ENCODE data around the gene COL20A1.

COL20A1 gene

DNA sequence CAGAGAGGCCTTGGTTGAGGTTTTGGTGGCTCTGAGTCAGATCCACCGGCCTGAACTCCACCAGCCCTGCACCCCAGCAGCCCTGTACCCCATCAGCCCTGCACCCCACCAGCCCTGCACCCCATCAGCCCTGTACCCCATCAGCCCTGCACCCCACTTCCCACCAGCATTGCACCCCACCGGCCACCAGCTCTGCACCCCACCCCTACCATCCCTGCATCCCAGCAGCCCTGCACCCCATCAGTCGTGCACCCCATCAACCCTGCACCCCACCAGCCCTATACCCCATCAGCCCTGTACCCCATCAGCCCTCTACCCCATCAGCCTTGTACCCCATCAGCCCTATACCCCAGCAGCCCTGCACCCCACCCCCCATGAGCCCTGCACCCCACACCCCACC, 82.5 kb downstream of the COL20A1 start:
- no peaks in the 10 kb centered on the region for H3K36me3 ChIP-seq
- no peak overlapping the region for H3K27ac ChIP-seq
- H3K9me3 ChIP-seq: no peaks in the 10 kb centered on the region
- H3K4me3 ChIP-seq (ENCODE audit: low read depth in 1 of 2, low read length in 1 of 2): no peak overlapping the region
- H3K4me1 ChIP-seq (ENCODE audit: control insufficient read depth in 1 of 2, insufficient read depth in 1 of 2, low read depth in 1 of 2, low read length in 1 of 2): no peaks in the 10 kb centered on the region
- TF ChIP-seq, protein P1, sequence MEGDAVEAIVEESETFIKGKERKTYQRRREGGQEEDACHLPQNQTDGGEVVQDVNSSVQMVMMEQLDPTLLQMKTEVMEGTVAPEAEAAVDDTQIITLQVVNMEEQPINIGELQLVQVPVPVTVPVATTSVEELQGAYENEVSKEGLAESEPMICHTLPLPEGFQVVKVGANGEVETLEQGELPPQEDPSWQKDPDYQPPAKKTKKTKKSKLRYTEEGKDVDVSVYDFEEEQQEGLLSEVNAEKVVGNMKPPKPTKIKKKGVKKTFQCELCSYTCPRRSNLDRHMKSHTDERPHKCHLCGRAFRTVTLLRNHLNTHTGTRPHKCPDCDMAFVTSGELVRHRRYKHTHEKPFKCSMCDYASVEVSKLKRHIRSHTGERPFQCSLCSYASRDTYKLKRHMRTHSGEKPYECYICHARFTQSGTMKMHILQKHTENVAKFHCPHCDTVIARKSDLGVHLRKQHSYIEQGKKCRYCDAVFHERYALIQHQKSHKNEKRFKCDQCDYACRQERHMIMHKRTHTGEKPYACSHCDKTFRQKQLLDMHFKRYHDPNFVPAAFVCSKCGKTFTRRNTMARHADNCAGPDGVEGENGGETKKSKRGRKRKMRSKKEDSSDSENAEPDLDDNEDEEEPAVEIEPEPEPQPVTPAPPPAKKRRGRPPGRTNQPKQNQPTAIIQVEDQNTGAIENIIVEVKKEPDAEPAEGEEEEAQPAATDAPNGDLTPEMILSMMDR (IDR thresholded peaks at IDR 0.05): no peak
- peaks cover 62% of the 10 kb centered on the region for H3K27me3 ChIP-seq

DNA sequence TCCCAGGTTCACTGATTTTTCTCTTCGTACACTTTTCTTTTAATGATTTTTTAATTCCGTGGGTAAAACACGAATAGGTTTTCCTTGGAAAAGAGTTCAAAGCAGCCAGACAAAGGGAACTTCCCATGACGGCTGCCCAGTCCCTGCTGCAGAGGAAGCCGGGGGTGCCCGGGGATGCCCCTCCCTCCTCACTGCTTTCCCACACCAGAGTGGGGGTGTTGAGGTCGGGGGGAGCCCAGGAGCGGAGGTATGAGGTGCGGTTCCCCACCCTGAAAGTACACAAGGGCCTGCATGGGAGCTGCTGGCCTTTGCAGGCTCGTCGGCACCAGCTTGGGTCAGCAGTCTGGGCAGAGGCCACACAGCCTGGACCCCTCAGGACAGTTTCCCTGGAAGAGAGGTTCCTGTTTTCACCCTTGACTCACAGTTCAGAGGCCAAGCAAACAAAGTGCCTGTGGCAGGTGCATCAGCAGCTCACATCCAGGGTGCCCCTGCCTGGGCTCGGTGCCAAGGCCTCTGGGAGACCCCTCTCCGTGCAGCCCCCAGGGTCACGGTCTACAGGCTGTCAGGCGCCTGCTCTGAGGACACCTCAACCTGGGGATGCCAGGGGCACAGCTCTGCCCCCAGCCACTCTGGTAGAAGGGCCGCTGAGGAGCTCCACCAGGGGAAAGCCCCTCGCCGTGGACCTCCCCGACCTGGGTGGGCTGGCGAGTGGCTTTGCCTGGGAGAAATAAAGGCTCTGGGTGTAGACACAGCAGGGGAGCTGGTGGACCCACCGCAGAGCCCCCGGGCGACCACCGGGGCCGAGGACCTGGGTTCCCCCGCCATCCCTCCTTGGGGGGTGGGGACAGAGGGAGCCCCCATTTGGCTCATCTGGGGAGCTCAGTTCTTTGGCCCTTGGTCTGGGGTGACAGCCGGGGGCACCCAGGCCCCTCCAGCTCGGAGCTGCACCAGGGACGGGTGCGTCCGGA, 83.6 kb downstream of the COL20A1 start:
- no peak overlapping the region for H3K27ac ChIP-seq
- peaks cover 62% of the 10 kb centered on the region for H3K27me3 ChIP-seq
- H3K9me3 ChIP-seq: no peaks in the 10 kb centered on the region
- no peaks in the 10 kb centered on the region for H3K36me3 ChIP-seq
- H3K4me3 ChIP-seq (ENCODE audit: low read depth in 1 of 2, low read length in 1 of 2): no peak overlapping the region
- H3K4me1 ChIP-seq (ENCODE audit: control insufficient read depth in 1 of 2, insufficient read depth in 1 of 2, low read depth in 1 of 2, low read length in 1 of 2): no peaks in the 10 kb centered on the region
- TF ChIP-seq, protein P1 (IDR thresholded peaks at IDR 0.05): no peak

DNA sequence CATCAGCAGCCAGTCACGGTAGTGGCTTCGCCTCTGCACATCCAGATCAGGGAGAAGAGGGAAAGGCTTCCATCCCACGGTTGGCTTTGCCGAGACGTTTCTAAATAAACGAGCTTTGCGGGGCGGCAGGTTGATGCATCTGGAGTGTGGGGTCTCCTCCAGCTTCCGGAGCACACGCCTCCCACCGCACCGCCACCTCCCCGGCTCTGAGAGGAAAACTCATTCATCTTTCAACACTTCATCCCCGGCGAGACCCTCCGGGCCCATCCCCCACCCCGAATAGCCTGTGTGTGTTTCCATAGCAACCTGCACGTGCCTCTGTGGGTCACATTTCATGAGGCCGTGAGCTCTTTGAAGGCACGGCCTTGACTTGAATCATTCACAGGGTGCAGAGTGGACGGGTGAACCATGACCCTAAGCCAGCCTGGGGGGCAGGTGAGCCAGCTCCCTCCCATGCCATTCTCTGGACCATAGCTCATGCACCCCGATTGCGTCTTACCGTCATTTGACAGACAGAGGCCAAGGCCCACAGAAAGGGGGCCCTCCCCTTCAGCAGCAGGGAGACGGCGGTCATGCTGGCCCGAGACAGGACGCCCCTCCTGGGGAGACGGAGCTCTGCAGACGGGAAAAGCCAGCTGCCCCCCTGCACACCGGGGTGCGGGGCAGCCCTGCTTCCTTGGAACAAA, 84.4 kb downstream of the COL20A1 start:
- no peaks in the 10 kb centered on the region for H3K4me1 ChIP-seq (ENCODE audit: control insufficient read depth in 1 of 2, insufficient read depth in 1 of 2, low read depth in 1 of 2, low read length in 1 of 2)
- H3K4me3 ChIP-seq (ENCODE audit: low read depth in 1 of 2, low read length in 1 of 2): no peak overlapping the region
- TF ChIP-seq, protein P1 (IDR thresholded peaks at IDR 0.05): no peak
- peaks cover 61% of the 10 kb centered on the region for H3K27me3 ChIP-seq
- no peaks in the 10 kb centered on the region for H3K9me3 ChIP-seq
- H3K36me3 ChIP-seq: no peaks in the 10 kb centered on the region
- H3K27ac ChIP-seq: no peak overlapping the region

DNA sequence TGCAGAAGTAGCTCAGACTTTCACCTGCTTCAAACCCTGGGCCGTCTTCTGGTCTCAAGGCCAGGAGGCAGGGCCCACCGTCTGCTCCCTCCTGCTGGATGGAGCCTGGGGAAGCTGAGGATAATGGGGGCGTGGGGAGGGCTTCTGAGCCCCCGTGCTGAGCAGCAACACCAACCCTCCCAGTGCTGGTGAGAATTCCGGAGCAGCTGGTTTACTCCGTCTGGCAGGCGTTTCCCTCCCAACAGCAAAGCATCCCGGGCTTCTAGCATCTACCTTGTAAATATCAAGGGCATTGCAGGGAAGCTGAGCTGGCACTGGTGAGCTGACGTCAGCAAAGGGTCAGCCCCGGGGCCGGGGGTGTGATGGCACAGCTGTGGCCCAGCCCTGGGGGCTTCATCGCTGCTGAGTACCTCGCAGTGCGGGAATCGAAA, 85.0 kb downstream of the COL20A1 start:
- H3K4me1 ChIP-seq (ENCODE audit: control insufficient read depth in 1 of 2, insufficient read depth in 1 of 2, low read depth in 1 of 2, low read length in 1 of 2): no peaks in the 10 kb centered on the region
- no peaks in the 10 kb centered on the region for H3K36me3 ChIP-seq
- H3K27ac ChIP-seq: no peak overlapping the region
- no peaks in the 10 kb centered on the region for H3K9me3 ChIP-seq
- peaks cover 61% of the 10 kb centered on the region for H3K27me3 ChIP-seq
- TF ChIP-seq, protein P1 (IDR thresholded peaks at IDR 0.05): no peak
- no peak overlapping the region for H3K4me3 ChIP-seq (ENCODE audit: low read depth in 1 of 2, low read length in 1 of 2)

DNA sequence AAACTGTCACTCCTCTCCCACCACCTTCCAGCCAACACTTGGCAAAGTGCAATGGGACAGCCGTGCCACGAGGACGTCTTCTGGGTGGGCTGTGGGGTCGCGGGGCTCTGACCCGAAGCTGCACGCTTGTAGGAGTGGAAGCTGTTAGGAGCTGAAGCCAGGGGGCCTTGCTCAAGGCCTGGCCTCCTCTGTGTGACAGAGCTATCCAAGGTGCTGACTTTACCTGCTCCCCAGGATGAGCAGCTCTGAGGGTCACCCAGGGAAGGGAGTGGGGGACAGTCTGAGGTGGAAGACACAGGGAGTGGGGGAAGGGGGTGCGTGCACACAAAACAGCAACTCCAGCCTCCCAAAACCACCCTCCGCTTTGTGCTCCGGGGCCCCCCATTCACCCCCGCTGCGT, 85.6 kb downstream of the COL20A1 start:
- H3K27me3 ChIP-seq: peaks cover 66% of the 10 kb centered on the region
- H3K27ac ChIP-seq: no peak overlapping the region
- H3K36me3 ChIP-seq: no peaks in the 10 kb centered on the region
- H3K4me3 ChIP-seq (ENCODE audit: low read depth in 1 of 2, low read length in 1 of 2): no peak overlapping the region
- no peaks in the 10 kb centered on the region for H3K9me3 ChIP-seq
- H3K4me1 ChIP-seq (ENCODE audit: control insufficient read depth in 1 of 2, insufficient read depth in 1 of 2, low read depth in 1 of 2, low read length in 1 of 2): no peaks in the 10 kb centered on the region
- TF ChIP-seq, protein P1 (IDR thresholded peaks at IDR 0.05): no peak
